Omental fat pad (tissue), 4 donors: Measurements from ENCODE around the gene PDE1A. TPM values are rescaled to one million over a fixed set of nuclear protein-coding genes. Genes with fewer than 3 reads are reported as not detected.

Experiments
- ATAC-seq: fragments of 150-250 bp; one replicate; pipeline ENCODE4 v1.9.1; 2016; ENCODE audit warnings: mild to moderate bottlenecking, moderate library complexity; ENCODE audit not compliant: low FRiP score
- DNase-seq: peaks from one replicate; pipeline ENCODE4 v3.0.0-alpha.2; 2019; ENCODE audit warnings: low spot score
- total RNA-seq, 4 donors: library from RNA; depleted of rRNA; stranded (reverse); fragments of >200 nt; gene quantifications; one replicate each; pipeline ENCODE4 v1.1.0, GENCODE V29; 2016
- TF ChIP-seq, protein P1 (sequence below), 3 donors: fragments of 450-650 bp; IDR thresholded peaks; one replicate each; pipeline ENCODE4 v1.5.1; 2016 to 2017; ENCODE audit warnings: antibody characterized with exemption in 3 of 3, mild to moderate bottlenecking in 3 of 3, moderate library complexity in 2 of 3

The PDE1A gene
- total RNA-seq, 4 donors from 2014 or later = 7.9 to 28.2 (median 13.1) TPM

DNA sequence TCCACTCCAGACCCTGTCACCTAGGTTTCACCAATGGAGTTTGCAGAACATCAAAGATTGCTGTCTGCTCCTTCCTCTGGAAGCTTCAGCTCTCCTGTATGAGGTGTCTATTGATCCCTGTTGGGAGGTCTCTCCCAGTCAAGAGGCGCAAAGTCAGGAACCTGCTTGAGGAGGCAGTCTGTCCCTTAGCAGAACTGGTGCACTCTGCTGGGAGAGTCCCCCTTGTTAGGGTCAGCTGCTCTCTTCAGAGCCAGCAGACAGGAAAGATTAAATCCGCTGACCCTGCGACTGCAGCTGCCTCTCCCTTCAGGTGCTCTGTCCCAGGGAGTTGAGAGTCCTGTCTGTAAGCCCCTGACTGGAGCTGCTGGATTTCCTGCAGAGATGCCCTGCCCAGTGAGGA is 245.5 kb downstream of the PDE1A start:
- ATAC-seq (no peak), DNase-seq (no peak)
- TF ChIP-seq, protein P1, sequence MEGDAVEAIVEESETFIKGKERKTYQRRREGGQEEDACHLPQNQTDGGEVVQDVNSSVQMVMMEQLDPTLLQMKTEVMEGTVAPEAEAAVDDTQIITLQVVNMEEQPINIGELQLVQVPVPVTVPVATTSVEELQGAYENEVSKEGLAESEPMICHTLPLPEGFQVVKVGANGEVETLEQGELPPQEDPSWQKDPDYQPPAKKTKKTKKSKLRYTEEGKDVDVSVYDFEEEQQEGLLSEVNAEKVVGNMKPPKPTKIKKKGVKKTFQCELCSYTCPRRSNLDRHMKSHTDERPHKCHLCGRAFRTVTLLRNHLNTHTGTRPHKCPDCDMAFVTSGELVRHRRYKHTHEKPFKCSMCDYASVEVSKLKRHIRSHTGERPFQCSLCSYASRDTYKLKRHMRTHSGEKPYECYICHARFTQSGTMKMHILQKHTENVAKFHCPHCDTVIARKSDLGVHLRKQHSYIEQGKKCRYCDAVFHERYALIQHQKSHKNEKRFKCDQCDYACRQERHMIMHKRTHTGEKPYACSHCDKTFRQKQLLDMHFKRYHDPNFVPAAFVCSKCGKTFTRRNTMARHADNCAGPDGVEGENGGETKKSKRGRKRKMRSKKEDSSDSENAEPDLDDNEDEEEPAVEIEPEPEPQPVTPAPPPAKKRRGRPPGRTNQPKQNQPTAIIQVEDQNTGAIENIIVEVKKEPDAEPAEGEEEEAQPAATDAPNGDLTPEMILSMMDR (IDR thresholded peaks at IDR 0.05) = no peak

DNA sequence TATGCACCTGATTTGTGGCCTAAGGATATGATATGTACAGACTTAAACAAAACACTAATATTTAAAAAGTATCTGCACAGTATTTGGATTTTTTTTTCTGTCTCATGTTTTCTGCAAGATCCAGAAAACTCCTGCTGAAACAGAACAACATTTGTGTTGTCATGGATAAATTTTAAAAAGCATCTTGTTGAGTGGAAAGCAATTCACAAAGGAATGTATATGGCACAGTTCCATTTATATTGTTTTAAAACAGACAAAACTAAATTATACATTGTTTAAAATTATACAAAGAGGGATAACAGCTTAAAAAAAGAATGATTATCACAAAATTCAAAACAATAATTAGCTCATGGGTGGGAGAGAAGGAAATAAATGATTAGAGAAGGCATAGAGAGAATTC is 247.7 kb downstream of the PDE1A start:
- DNase-seq (no peak), ATAC-seq (no peak)
- TF ChIP-seq, protein P1 (IDR thresholded peaks at IDR 0.05) = no peak

DNA sequence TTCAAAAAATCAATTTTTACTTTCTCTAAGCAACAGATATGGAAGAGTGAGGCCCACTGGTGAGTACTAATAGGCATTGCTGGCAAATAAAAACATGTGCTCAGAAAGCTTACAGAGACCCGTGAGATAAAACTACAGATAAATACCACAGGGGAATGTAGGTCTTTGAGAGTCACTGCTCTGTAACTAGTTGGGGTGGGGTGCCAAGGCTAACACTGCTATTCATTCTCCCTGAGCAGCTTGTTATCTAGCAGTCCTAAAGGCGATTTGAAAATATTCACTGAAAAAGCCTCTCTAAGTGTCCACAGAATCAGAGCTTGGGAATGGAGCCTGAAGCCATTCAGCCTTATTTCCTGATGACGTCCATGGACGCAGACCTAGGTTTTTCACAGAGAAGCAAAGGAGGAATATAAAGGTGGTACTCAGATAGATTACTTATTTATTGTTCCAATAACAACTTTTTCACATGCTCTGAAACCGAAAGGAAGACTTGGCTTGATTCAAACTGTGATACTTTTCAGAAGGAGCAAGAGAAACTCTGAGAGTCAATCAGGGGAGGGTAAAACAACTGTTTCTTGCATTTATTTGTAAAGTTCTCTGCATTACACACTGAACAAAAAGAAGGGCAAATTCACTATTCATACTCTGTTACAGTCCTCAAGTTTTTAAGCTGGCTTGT is 252.8 kb downstream of the PDE1A start:
- DNase-seq = no peak
- TF ChIP-seq, protein P1 (IDR thresholded peaks at IDR 0.05) = no peak
- ATAC-seq = no peak

DNA sequence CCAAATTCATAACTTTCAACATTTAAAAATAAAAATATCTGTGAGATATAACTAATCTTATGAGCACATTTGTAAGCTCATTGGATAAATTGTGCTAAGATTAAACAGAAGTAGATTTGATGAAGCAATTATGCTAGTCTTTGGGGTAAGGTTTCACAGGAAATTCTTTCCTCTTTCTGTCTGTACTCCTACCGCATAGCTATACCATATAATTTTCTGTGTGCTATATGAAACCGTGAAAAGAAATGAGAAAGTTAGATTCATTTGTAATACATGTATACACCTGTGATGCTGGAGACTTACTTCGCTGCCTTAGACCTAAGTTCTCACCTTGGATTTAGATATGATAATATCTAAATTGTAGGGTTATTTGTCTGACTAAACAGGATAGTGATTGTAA is 256.5 kb downstream of the PDE1A start:
- TF ChIP-seq, protein P1 (IDR thresholded peaks at IDR 0.05) = no peak
- DNase-seq (no peak), ATAC-seq (no peak)

DNA sequence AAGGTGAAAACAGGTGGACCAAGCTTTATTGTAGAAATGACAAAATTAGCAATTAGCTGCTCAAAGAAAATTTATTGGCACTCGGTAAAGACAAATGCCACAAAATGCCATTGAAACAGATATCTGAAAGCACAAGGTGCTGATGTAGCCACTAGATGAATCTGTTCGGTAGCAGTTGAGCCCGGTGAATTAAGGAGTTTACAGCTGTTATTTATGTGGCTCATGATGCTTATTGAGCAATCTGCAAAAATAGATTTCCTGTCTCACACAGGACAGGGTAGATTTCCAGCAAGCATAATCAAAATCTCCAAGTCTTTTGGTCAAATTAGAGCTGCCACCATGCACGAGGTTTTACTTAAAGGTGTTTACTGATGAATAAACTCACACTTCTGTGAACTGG is 259.0 kb downstream of the PDE1A start:
- TF ChIP-seq, protein P1 (IDR thresholded peaks at IDR 0.05) = no peak

DNA sequence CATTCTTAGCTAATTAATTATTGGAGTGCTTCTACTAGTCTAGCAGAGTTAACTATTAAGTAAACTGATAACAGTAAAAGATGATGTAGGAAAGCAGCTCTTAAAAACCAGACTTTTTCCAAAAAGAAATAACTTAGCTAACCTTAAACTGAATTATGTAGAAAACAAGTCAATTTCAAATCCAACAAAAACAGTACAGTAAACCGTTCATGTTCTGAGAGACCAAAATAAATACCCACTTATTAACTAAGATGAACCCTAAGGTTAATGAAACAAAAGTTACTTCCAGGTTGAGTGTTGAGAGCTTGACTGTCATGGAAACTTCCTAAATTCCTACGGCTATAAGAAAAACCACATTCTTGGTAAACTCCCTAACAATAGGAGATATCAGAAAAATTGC is 260.0 kb downstream of the PDE1A start:
- no peak for ATAC-seq

More for the DNA sequence above, 259.0 kb downstream of the PDE1A start:
- DNase-seq (no peak), ATAC-seq (no peak)

DNA sequence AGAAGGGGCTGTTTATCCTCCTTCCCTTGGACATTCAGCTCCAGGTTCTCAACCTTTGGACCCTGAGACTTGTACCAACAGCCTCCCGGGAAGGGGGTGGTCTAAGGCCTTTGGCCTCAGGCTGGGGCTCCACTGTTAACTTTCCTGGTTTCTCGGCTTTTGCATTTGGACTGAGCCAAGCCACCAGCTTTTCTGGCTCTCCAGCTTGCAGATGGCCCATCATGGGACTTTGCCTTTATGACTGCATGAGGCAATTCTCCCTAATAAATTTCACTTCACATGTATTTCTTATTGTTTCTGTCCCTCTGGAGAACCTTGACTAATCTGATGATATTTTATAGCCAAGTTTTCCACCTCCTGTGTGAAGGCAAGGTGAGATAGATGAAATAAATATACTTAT is 260.4 kb downstream of the PDE1A start:
- ATAC-seq (no peak), DNase-seq (no peak)
- TF ChIP-seq, protein P1 (IDR thresholded peaks at IDR 0.05) = no peak

More for the DNA sequence above, 260.0 kb downstream of the PDE1A start:
- no peak for DNase-seq
- TF ChIP-seq, protein P1 (IDR thresholded peaks at IDR 0.05) = no peak
